GM03348 (cell line): Measurements from ENCODE around the gene ZNF512B.
"Not testable (repeated sequence)": the region's sequence is repeated elsewhere in the genome, so short reads cannot be mapped to it uniquely, and the experiment has no call there.

Source experiments
- DNase-seq: peaks from one replicate; pipeline ENCODE4 v3.0.0; 2012; ENCODE audit warnings: low spot score

The ZNF512B gene

DNA sequence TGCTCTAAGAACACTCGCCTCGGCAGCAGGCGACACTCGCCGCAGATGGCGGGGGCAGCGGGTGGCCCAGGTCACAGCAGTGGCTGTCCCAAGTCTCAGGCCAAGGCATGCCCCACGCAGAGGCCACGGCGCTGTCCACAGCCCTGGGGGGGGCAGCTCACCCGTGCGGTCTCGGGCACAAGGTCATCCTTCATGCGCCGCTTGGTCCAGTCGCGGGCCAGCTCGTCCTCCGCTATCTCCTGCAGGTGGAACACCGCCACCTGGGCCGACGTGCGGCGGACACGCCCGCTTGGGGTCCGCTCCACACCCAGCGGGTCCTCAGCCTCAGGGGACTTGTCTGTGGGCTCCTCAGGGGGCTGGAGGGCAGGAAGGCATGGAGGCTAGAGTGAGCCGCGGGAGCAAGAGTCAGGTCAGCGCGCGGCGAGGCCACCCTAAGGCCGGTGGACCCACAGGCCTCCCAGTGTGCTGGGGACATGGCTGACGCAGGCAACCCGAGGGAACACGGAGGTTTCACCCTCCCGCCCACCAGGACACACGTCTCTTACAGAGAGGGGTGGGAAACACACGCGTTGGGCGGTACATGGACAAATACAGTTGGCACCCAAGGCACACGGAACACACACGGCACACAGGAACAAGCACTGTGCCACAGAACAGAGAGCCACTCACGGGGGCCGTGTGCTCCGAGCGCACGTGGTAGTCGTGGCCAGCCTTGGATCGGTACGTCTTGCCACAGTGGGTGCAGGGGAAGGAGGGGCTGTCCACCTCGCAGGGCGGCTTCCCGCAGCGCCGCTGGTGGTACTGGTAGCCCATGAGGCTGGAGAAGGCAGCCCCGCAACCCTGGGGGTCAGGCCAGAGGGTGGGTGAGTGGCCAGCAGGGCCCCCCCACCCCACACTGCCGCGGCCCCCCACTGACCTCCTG is 7.0 kb downstream of the ZNF512B start:
- DNase-seq, result no peak

GRCh38 chr20:63961664-63962425 is 7.9 kb downstream of the ZNF512B start:
- no peak for DNase-seq

DNA sequence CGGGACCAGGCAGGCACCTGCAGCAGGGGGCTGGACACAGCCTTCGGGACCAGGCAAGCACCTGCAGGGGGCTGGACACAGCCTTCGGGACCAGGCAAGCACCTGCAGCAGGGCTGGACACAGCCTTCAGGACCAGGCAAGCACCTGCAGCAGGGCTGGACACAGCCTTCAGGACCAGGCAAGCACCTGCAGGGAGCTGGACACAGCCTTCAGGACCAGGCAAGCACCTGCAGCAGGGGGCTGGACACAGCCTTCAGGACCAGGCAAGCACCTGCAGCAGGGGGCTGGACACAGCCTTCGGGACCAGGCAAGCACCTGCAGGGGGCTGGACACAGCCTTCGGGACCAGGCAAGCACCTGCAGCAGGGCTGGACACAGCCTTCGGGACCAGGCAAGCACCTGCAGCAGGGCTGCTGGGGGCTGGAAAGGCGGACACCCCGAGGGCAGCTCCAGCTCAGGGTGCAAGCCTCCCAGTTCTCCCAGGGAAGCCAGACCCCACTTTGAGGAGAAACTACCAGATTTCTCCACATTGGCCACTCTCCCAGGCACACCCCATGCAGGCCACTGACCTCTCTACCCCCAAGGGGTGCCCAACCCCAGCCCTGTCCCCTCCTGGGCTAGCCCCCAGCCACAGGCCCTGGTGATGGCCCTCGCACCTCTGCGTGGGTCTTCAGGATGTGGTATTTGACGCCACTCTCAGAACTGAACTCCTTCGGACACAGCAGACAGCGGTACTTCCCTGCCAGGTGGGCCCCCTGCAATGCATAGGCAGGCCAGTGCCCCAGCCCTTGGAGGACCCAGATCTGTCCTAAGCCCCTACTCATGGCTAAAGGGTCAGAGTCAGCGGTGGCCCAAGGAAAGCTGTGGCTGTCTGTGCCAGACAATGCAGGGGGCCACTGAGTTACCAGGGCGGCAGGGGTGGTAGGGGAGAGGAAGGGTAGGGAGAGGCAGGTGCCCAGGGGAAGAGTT is 8.8 kb downstream of the ZNF512B start:
- DNase-seq, result not testable (repeated sequence)

- DNase-seq, result no peak
Measured at GRCh38 chr20:63959699-63960075, 10.0 kb downstream of the ZNF512B start.

DNA sequence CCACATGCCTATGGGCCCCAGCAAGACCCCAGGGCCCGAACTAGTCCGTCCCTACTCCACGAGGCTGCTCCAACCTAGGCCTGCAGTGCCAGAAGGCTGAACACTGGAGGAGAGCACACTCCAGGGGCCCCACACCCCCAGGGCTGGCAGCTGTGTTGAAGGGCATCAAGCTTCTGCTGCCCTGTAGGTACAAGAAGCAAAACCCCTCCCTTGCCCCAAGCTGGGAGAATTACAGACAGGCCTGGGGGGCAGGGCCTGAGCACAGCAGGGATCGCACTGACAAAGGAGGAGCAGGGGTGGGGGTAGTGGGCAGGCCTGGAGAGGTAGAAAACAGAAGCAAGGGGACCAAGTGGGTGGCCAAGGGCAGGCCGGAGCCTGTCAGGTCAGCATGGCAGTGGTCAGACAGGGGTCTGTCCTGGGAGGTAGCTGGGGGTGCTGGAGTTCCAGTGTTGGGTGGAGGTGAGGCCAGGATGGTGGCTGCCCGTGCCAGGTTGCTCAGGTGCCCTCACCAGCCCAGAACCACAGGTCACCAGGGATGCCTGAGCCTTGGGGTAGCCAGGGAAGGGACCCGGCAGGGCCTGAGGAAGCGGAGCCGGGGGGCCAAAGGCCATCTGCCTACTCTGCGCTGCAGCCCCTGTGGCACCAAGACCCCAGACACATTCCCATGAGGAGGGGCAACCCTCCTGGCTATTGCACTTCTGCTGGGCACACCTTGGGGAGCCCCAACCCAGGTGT is 10.6 kb downstream of the ZNF512B start:
- DNase-seq, result no peak

- no peak for DNase-seq
Measured at GRCh38 chr20:63958471-63958870, 11.3 kb downstream of the ZNF512B start.

DNA sequence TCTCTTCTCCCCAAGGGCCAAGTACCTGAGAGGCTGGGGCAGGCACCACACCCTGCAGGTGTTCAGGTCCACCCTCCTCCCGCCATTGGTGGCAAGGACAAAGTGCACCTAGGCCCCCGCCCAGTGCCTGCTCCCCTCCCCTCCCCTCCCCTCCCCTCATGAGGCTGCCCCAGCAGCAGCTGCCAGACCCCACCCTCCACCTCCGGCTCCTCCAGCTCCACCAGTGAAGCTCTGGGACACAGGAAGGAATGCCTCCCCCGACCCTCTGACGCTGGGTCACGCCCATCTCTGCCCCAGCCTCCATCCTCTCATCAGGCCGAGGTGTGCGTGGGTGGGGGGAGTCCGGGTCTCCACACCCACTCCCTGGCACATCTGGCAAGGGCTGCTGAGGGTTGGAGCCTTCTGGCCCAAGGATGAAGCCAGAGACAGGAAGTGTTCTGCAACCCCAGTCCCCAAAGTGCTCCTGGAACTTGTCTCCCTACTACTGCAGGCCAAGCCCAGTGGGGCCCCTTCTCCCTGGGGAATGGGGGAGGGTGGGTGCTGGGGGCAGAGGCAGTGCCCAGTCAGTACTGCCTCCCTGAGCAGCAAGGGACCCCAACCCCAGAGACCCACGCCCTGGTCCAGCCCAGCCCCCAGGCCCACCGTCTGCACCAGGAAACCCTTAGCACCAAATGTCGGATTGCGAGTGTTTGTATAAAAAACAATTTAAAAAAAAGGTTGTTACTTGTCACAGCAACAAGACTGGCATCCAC is 11.9 kb downstream of the ZNF512B start:
- DNase-seq, result peak; percentile 44

DNA sequence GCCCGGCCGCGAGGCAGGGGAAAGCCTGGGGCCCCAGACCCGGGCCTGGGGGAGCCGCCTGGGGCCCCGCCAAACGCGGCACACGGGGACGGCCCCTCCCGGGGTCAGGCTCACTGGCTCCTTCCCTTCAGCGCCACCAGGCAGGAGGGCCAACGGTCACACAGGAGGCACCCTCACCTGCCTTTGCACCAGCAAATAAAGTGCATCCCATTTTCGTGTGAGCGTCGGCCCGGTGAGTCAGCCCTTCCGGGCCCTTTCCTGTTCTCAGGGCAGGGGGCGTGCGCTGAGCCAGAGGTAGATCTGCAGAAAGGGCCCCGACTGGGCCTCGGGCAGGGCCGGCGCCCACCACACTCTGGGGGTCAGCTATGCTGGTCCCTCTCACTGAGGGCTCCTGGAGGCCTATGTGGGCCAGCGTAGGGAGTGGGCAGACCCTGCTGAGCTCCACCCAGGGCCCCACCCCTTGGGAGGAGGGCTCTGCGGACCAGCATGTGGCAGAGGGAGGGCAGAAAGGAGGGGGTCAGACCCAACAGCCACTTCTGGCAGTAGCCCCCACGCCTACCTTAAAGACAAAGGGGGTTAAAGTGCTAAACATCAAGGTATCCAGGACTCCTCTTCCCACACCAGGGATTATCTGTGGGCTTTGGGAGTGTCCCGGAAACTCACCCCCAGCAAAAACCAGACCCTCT is 12.6 kb downstream of the ZNF512B start:
- peak; percentile 87 for DNase-seq

DNA sequence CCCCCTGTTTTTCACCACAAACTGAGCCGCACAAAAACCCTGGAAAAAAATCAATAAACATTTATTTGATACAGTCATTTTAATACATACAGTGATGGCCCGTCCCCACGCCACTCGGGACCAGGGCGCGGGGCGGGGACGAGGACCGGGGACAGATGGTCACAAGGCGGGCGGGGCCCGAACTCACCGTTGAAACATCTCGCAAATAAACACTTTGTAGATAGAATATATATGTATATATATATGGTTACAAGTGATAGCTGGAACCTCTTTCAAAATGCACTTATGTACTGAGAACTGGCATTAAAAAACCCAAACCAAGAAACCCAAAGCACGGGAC is 13.1 kb downstream of the ZNF512B start:
- DNase-seq, result no peak

- DNase-seq, result peak; percentile 95
Measured at GRCh38 chr20:63955827-63956663, 13.7 kb downstream of the ZNF512B start, which contains the start of gene UCKL1. TSS of gene UCKL1 (minus strand) at chr20:63956416. CDS start at chr20:63956372, 44 bp downstream.

GRCh38 chr20:63955281-63955826 is 14.4 kb downstream of the ZNF512B start:
- DNase-seq, result peak; percentile 78

DNA sequence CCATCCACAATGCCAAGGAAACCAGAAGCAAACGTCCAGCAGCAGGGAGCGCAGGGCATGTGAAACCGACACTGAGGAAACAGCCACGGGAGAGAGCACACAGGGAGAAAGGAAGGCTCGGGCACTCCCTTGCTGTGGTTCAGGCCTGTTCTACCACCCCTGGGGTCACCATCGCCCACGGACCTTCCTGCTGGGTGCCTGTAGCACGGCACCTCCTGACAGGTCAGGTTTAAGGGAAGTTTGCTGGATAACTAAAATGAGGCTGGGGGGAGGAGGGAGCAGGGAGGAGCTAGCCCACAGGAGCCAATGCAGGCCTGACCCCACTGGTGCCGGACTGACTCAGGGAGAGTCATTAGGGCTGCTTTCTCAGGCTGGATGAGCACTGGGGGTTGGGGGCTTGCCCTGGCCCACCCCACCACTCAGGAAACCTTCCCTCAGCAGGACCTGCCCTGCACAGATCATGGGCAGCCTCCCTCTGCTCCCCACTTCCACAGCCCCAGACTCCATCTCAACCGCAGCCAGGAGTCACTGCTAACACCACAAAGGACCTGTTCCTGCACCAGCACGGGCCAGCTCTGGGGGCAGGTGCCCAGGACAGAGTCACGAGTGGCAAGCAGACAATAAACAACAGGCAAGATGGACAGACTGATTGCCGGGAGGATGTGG is 15.8 kb downstream of the ZNF512B start:
- no peak for DNase-seq

GRCh38 chr20:63952769-63953168 is 17.0 kb downstream of the ZNF512B start:
- no peak for DNase-seq

DNA sequence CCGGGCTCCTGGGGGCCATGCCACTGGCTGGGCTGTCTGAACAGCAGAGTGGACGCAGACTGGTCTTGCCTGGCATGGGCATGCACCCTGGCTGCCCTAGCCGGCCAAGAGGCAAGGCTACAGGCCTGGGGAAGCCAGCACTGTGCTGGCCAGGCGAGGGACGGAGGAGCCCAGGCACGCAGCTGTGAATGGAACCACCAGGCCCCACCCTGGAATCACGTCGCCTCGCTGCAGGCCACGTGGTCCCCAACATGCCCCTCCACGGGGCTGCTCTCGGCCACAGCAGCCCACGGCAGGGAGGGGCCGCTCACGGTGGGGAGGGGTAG is 17.6 kb downstream of the ZNF512B start:
- no peak for DNase-seq

- DNase-seq, result no peak
Measured at GRCh38 chr20:63951398-63952209, 18.1 kb downstream of the ZNF512B start.

GRCh38 chr20:63950701-63951397 is 18.9 kb downstream of the ZNF512B start:
- no peak for DNase-seq
